Astrocyte (in vitro differentiated cells and primary cell): ENCODE results near the gene SRC.

ENCODE experiments used
- CTCF ChIP-seq: IDR thresholded peaks from 2 replicates; pipeline ENCODE4 v1.5.1; 2011; ENCODE audit warnings: low read depth, mild to moderate bottlenecking, inconsistent platforms, low read length, moderate library complexity; ENCODE audit not compliant: insufficient read depth
- EZH2 ChIP-seq: IDR thresholded peaks from 2 replicates; pipeline ENCODE4 v1.6.1; 2012; ENCODE audit warnings: mild to moderate bottlenecking, low read length, inconsistent platforms; ENCODE audit not compliant: insufficient read depth

- TF ChIP-seq EZH2 = no peak
- TF ChIP-seq CTCF = no peak
These were observed 15.6 kb upstream of the SRC start for GRCh38 chr20:37330316-37330715.
